Stimulated activated naive CD8-positive, alpha-beta T cell treated with anti-CD3 and anti-CD28 coated beads, Interleukin-15, Interleukin-2, amounts not matched to agents 100 U/mL and 50 U/mL, for 24 hours (primary cell): ENCODE data around the gene ASMT.
"Not testable (repeated sequence)": the region's sequence is repeated elsewhere in the genome, so short reads cannot be mapped to it uniquely, and the experiment has no call there.

ENCODE experiments used
- ATAC-seq: fragments of 150-1000 bp; cut with Tn5 transposase; one replicate; pipeline ENCODE4 v1.10.0; 2021
- DNase-seq: peaks from one replicate; pipeline ENCODE4 v3.0.0; 2021

ASMT gene

GRCh38 chrX:1649621-1650020 lies 34.8 kb downstream of the ASMT start:
- DNase-seq (no peak), ATAC-seq (no peak)

GRCh38 chrX:1652011-1652811 lies 37.4 kb downstream of the ASMT start:
- DNase-seq = peak; percentile 14
- not testable (repeated sequence) for ATAC-seq

- DNase-seq = no peak
- no peak for ATAC-seq
These were observed 41.5 kb downstream of the ASMT start for GRCh38 chrX:1656379-1656778.

GRCh38 chrX:1657367-1658070 lies 42.7 kb downstream of the ASMT start:
- ATAC-seq (peak; percentile 94), DNase-seq (peak; percentile 51)

- DNase-seq (no peak), ATAC-seq (no peak)
These were observed 43.2 kb downstream of the ASMT start for GRCh38 chrX:1658071-1658491.

- no peak for ATAC-seq
These were observed 45.0 kb downstream of the ASMT start for GRCh38 chrX:1659664-1660461.

GRCh38 chrX:1661048-1661921 lies 46.4 kb downstream of the ASMT start:
- DNase-seq = peak; percentile 13

More at GRCh38 chrX:1659664-1660461, 45.0 kb downstream of the ASMT start:
- DNase-seq = no peak

GRCh38 chrX:1661922-1662221 lies 47.0 kb downstream of the ASMT start:
- DNase-seq (no peak), ATAC-seq (no peak)

More at GRCh38 chrX:1661048-1661921, 46.4 kb downstream of the ASMT start:
- ATAC-seq = peak; percentile 10

- no peak for DNase-seq
- no peak for ATAC-seq
These were observed 52.7 kb downstream of the ASMT start for GRCh38 chrX:1667566-1667965.

- DNase-seq (peak; percentile 47), ATAC-seq (no peak)
These were observed 58.5 kb downstream of the ASMT start for GRCh38 chrX:1673337-1673736.

- DNase-seq = no peak
These were observed 62.0 kb downstream of the ASMT start for GRCh38 chrX:1676866-1677265.

GRCh38 chrX:1679238-1679637 lies 64.4 kb downstream of the ASMT start:
- ATAC-seq (peak; percentile 86), DNase-seq (peak; percentile 28)

More at GRCh38 chrX:1676866-1677265, 62.0 kb downstream of the ASMT start:
- ATAC-seq = no peak

GRCh38 chrX:1681439-1681838 lies 66.6 kb downstream of the ASMT start:
- ATAC-seq (no peak), DNase-seq (no peak)

- not testable (repeated sequence) for DNase-seq, ATAC-seq
These were observed 67.0 kb downstream of the ASMT start for GRCh38 chrX:1681856-1682255.

- not testable (repeated sequence) for DNase-seq, ATAC-seq
These were observed 67.6 kb downstream of the ASMT start for GRCh38 chrX:1682501-1682900.

- DNase-seq = not testable (repeated sequence)
These were observed 70.0 kb downstream of the ASMT start for GRCh38 chrX:1684883-1685282.

GRCh38 chrX:1685444-1685880 lies 70.6 kb downstream of the ASMT start:
- ATAC-seq, DNase-seq: not testable (repeated sequence)

More at GRCh38 chrX:1684883-1685282, 70.0 kb downstream of the ASMT start:
- not testable (repeated sequence) for ATAC-seq

GRCh38 chrX:1686642-1687041 lies 71.8 kb downstream of the ASMT start:
- ATAC-seq (no peak), DNase-seq (no peak)
